GM12878 (cell line): Measurements from ENCODE around the gene MLXIPL. TPM values are rescaled to one million over a fixed set of nuclear protein-coding genes. Genes with fewer than 3 reads are reported as not detected.

Source experiments
- ATAC-seq: fragments of 200-7000 bp; cut with Tn5 transposase; 3 replicates; pipeline ENCODE4 v1.9.1; 2020; ENCODE audit warnings: mild to moderate bottlenecking, moderate library complexity
- BruUV-seq: library from RNA; stranded (reverse); fragments of 400-500 nt; replicated peaks from 2 replicates; lab custom pipeline; 2021; lab: Mats Ljungman, UMichigan
- CTCF ChIA-PET: fragments of 300-600 bp; sonication (Branson Sonifier 250); formaldehyde crosslinking; extraction: SDS; loops from one replicate; lab custom pipeline; 2021; ENCODE audit warnings: inconsistent platforms; lab: Yijun Ruan, JAX
- POLR2A ChIA-PET: fragments of 350-600 bp; formaldehyde crosslinking; extraction: SDS; loops from one replicate; lab custom pipeline; 2021; ENCODE audit warnings: inconsistent platforms; lab: Charles Lee
- RAD21 ChIA-PET: fragments of 300-600 bp; sonication (Branson Sonifier 250); formaldehyde crosslinking; loops from one replicate; lab custom pipeline; 2023; ENCODE audit warnings: antibody characterized with exemption; ENCODE audit not compliant: unreplicated experiment; lab: Charles Lee
- SMC1A ChIA-PET: fragments of 300-600 bp; sonication (Branson Sonifier 250); formaldehyde crosslinking; loops from one replicate; lab custom pipeline; 2023; ENCODE audit not compliant: unreplicated experiment, uncharacterized antibody; lab: Charles Lee
- DNase-seq: peaks from one replicate; pipeline ENCODE4 v3.0.0-alpha.2; 2011; ENCODE audit warnings: low read depth, low spot score
- FAIRE-seq: peaks from 3 replicates; lab custom pipeline; 2011; peaks lifted over from hg19 to GRCh38; lab: Jason Lieb, UNC
- H2AFZ ChIP-seq: 2 replicates; pipeline ENCODE4 v1.6.0; 2011; ENCODE audit warnings: low read depth, low read length, control low read depth; ENCODE audit not compliant: control insufficient read depth
- H3K27ac ChIP-seq: 2 replicates; pipeline ENCODE4 v1.5.1; 2011; ENCODE audit warnings: control low read depth; ENCODE audit not compliant: control insufficient read depth, insufficient read depth
- H3K27me3 ChIP-seq, 2 experiments: replicated peaks in 1 of 2; 2 replicates each; pipeline versions ENCODE4 v1.6.0 to v1.6.1; 2011; ENCODE audit warnings: low read length in 1 of 2; ENCODE audit not compliant: control insufficient read depth in 2 of 2, insufficient read depth in 2 of 2
- H3K36me3 ChIP-seq, 2 experiments: 2 replicates each; pipeline ENCODE4 v1.5.1; 2011; ENCODE audit warnings: low read length in 1 of 2; ENCODE audit not compliant: control insufficient read depth in 2 of 2, insufficient read depth in 2 of 2
- H3K4me1 ChIP-seq: 2 replicates; pipeline ENCODE4 v1.6.1; 2011; ENCODE audit warnings: mild to moderate bottlenecking, low read length, moderate library complexity, mixed read lengths; ENCODE audit not compliant: control insufficient read depth, insufficient read depth
- H3K4me2 ChIP-seq: 2 replicates; pipeline ENCODE4 v1.6.0; 2011; ENCODE audit warnings: control low read depth; ENCODE audit not compliant: control insufficient read depth, insufficient read depth
- H3K4me3 ChIP-seq: fragments of 200-600 bp; sonication (generic); 2 replicates; pipeline ENCODE4 v1.5.1; 2016
- H3K79me2 ChIP-seq: 2 replicates; pipeline ENCODE4 v1.6.0; 2011; ENCODE audit warnings: low read length; ENCODE audit not compliant: control insufficient read depth, insufficient read depth
- H3K9ac ChIP-seq: 2 replicates; pipeline ENCODE4 v1.8.0; 2011; ENCODE audit warnings: low read length, control low read depth, mixed read lengths; ENCODE audit not compliant: control insufficient read depth, insufficient read depth
- H3K9me3 ChIP-seq: replicated peaks from 3 replicates; pipeline ENCODE4 v1.5.1; 2011; ENCODE audit warnings: mild to moderate bottlenecking, low read length; ENCODE audit not compliant: control insufficient read depth, insufficient read depth
- H4K20me1 ChIP-seq: 2 replicates; pipeline ENCODE4 v1.6.0; 2011; ENCODE audit not compliant: control insufficient read depth, insufficient read depth
- BCL3 ChIP-seq: IDR thresholded peaks from 2 replicates; pipeline ENCODE4 v1.6.1; 2011; ENCODE audit warnings: borderline replicate concordance, low read depth, mild to moderate bottlenecking, moderate library complexity, low read length; ENCODE audit not compliant: insufficient read depth, poor library complexity, severe bottlenecking
- CBX5 ChIP-seq: sonication (generic); IDR thresholded peaks from 2 replicates; pipeline ENCODE4 v1.6.1; 2016; ENCODE audit warnings: low read depth, moderate library complexity, mild to moderate bottlenecking, inconsistent platforms
- CREM ChIP-seq: IDR thresholded peaks from 2 replicates; pipeline ENCODE4 v1.6.1; 2014; ENCODE audit warnings: antibody characterized with exemption, low read depth
- CUX1 ChIP-seq: IDR thresholded peaks from 2 replicates; pipeline ENCODE4 v1.6.1; 2012; ENCODE audit warnings: improper control_type of control experiment, low read depth, low read length; ENCODE audit not compliant: insufficient replicate concordance
- HCFC1 ChIP-seq: fragments of 150-350 bp; IDR thresholded peaks from 2 replicates; pipeline ENCODE4 v1.6.1; 2014; ENCODE audit warnings: low read length
- PBX3 ChIP-seq: IDR thresholded peaks from 2 replicates; pipeline ENCODE4 v1.6.1; 2011; ENCODE audit warnings: mild to moderate bottlenecking, low read depth, low read length, moderate library complexity; ENCODE audit not compliant: insufficient replicate concordance
- RELA ChIP-seq: fragments of 450-650 bp; IDR thresholded peaks from 2 replicates; pipeline ENCODE4 v1.8.0; 2014; ENCODE audit warnings: borderline replicate concordance; ENCODE audit not compliant: partially characterized antibody
- RUNX3 ChIP-seq: IDR thresholded peaks from 2 replicates; pipeline ENCODE4 v1.6.1; 2012; ENCODE audit warnings: low read length, inconsistent platforms
- SP1 ChIP-seq: IDR thresholded peaks from one replicate; pipeline ENCODE4 v1.6.1; 2011; ENCODE audit warnings: low read depth, low read length
- YY1 ChIP-seq: IDR thresholded peaks from 2 replicates; pipeline ENCODE4 v1.6.1; 2011; ENCODE audit warnings: low read depth, mild to moderate bottlenecking, low read length
- ZNF24 ChIP-seq: fragments of 450-650 bp; IDR thresholded peaks from 2 replicates; pipeline ENCODE4 v1.6.1; 2017; ENCODE audit warnings: antibody characterized with exemption, mild to moderate bottlenecking
- WGBS: methylation state at CpG from one replicate; pipeline ENCODE4 v1.1.6; 2016; ENCODE audit warnings: low lambda C conversion rate; ENCODE audit not compliant: insufficient replicate concordance, insufficient coverage; ENCODE audit errors: missing lambda C conversion rate; 5-methylcytosine and 5-hydroxymethylcytosine counted together
- in situ Hi-C: fragments of 300-500 bp; cut with MboI; formaldehyde crosslinking; loops from 9 replicates; pipeline ENCODE4 v1.14.3; 2018; ENCODE audit warnings: mixed read lengths
- intact Hi-C: fragments of 100-400 bp; cut with micrococcal nuclease; formaldehyde crosslinking; loops from one replicate; pipeline ENCODE4 v1.14.2; 2022; ENCODE audit not compliant: unreplicated experiment
- polyA plus RNA-seq, 11 experiments: library from polyadenylated mRNA; depleted of rRNA in 4 of 11; unstranded in 6 of 11; stranded (reverse) in 5 of 11; fragments of >200 nt; fragmentation: Nextera tagmentation in 4 of 11; fragmentation: Illumina TruSeq in 1 of 11; extraction: Ambion mirVana in 4 of 11; extraction: Trizol in 1 of 11; gene quantifications; 1 replicate in 1 of 11; 2 replicates in 10 of 11; pipeline versions ENCODE4 v1.2.1 to v1.2.3, GENCODE V29; 2011 to 2016; ENCODE audit warnings: inconsistent platforms in 2 of 11, missing spikeins in 2 of 11, low read depth in 1 of 11
- total RNA-seq, 4 experiments: library from RNA; depleted of rRNA in 3 of 4; stranded (reverse); fragments of >200 nt in 3 of 4; fragmentation: Illumina TruSeq in 1 of 4; extraction: Trizol in 1 of 4; gene quantifications; 2 replicates each; pipeline versions ENCODE4 v1.2.1 to v1.2.3, GENCODE V29; 2013 to 2021
- TF ChIP-seq, protein P1 (sequence below): fragments of 450-650 bp; IDR thresholded peaks from 2 replicates; pipeline ENCODE4 v1.6.1; 2016; ENCODE audit warnings: mild to moderate bottlenecking

MLXIPL gene
- total and polyA plus RNA-seq, 10 of the 15 experiments (the other 5 are each of a cell fraction or from before 2014, with no cell fraction given): 0.21 TPM; not detected in 9

GRCh38 chr7:73573276-73573675 is 51.0 kb downstream of the MLXIPL start:
- H3K9me3 ChIP-seq: no peaks in the 10 kb centered on the region
- no peak overlapping the region for H3K27ac ChIP-seq
- ChIA-PET CTCF (no interaction called here), RAD21 (no interaction called here), SMC1A (no interaction called here), POLR2A (no interaction called here)
- peaks cover 8% of the 10 kb centered on the region for H3K4me1 ChIP-seq
- no peak overlapping the region for H3K4me2 ChIP-seq
- intact Hi-C loops (no loop called here), in situ Hi-C loops (no loop called here)
- H3K9ac ChIP-seq: no peak overlapping the region
- no peak for TF ChIP-seq CBX5
- no peak for TF ChIP-seq BCL3
- no peak for TF ChIP-seq RELA
- TF ChIP-seq YY1: no peak
- TF ChIP-seq ZNF24: no peak
- no peak for TF ChIP-seq SP1
- no peak for TF ChIP-seq PBX3
- TF ChIP-seq, protein P1, sequence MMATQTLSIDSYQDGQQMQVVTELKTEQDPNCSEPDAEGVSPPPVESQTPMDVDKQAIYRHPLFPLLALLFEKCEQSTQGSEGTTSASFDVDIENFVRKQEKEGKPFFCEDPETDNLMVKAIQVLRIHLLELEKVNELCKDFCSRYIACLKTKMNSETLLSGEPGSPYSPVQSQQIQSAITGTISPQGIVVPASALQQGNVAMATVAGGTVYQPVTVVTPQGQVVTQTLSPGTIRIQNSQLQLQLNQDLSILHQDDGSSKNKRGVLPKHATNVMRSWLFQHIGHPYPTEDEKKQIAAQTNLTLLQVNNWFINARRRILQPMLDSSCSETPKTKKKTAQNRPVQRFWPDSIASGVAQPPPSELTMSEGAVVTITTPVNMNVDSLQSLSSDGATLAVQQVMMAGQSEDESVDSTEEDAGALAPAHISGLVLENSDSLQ: no peak
- no peak for TF ChIP-seq HCFC1
- TF ChIP-seq RUNX3: no peak
- no peak for TF ChIP-seq CREM
- no peak for TF ChIP-seq CUX1
- no peaks in the 10 kb centered on the region for H4K20me1 ChIP-seq
- no TSS peak for BruUV-seq
- WGBS: 98% methylated on average over 9 of the region's 9 CpGs
- DNase-seq: no peak
- no peak for FAIRE-seq
- no peak overlapping the region for H2AFZ ChIP-seq
- ATAC-seq: no peak
- H3K36me3 ChIP-seq: peaks cover 10 to 13% of the 10 kb centered on the region in 2 experiments; a peak in 3 of 4 replicates
- H3K4me3 ChIP-seq: no peak overlapping the region
- peaks cover 22% of the 10 kb centered on the region for H3K79me2 ChIP-seq
- no peaks in the 10 kb centered on the region for H3K27me3 ChIP-seq
